Measurements from ENCODE around the gene TUBB4A. TPM values are rescaled to one million over a fixed set of nuclear protein-coding genes. Genes with fewer than 3 reads are reported as not detected.
"Not testable (repeated sequence)": the region's sequence is repeated elsewhere in the genome, so short reads cannot be mapped to it uniquely, and the experiment has no call there.

Gene TUBB4A
- total RNA-seq (2014; rRNA removed; shearing (Covaris generic)) = 0.20 TPM in 1 of 2 replicates, not detected in the other

- no peak for DNase-seq (ENCODE audit: low read depth)
Observed at GRCh38 chr19:6501740-6502648, at the start of gene TUBB4A. TSS of gene TUBB4A (minus strand) at chr19:6502309. CDS start at chr19:6502212, 97 bp downstream.

DNA sequence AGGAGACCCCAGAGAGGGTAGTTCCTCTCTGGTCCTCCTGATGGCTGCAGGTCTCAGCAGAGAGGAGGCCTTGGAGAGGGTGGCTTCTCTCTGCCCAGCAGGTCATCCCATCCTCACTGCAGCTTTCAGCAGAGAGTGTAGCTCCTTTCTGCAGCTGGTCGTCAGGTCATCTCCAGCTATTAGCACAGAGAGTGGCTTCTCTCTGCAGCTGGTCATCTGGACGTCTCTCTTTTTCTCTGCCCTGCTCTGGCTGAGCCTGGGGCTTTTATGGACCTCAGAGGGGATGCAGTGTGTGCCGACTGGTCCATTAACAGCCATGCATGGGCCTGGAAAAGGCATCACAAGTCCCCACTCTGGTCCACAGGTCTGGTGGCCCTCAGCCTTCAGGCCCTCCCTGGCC lies 49.0 kb upstream of the TUBB4A start:
- no peak for DNase-seq (ENCODE audit: low read depth)

DNA sequence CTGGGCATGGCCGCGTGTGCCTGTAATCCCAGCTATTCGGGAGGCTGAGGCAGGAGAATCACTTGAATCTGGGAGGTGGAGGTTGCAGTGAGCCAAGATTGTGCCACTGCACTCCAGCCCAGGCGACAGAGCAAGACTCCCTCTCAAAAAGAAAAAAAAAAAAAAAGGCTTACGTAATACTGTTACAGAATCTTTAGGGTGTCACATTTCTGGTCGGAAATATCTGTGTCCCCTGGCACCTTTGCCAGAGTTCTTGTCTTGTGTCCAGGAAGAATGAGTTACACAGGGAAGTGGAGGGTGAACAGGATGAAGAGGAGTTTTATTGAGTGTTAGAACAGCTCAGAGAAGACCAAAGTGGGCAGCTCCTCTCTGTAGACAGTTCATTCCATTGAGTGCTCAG lies 48.6 kb upstream of the TUBB4A start:
- DNase-seq (ENCODE audit: low read depth) = not testable (repeated sequence)

- no peak for DNase-seq (ENCODE audit: low read depth)
Observed at GRCh38 chr19:6543866-6544347, 41.8 kb upstream of the TUBB4A start.

- DNase-seq (ENCODE audit: low read depth) = no peak
Observed at GRCh38 chr19:6540918-6541689, 39.0 kb upstream of the TUBB4A start.

- DNase-seq (ENCODE audit: low read depth) = no peak
Observed at GRCh38 chr19:6539514-6539913, 37.4 kb upstream of the TUBB4A start.

DNA sequence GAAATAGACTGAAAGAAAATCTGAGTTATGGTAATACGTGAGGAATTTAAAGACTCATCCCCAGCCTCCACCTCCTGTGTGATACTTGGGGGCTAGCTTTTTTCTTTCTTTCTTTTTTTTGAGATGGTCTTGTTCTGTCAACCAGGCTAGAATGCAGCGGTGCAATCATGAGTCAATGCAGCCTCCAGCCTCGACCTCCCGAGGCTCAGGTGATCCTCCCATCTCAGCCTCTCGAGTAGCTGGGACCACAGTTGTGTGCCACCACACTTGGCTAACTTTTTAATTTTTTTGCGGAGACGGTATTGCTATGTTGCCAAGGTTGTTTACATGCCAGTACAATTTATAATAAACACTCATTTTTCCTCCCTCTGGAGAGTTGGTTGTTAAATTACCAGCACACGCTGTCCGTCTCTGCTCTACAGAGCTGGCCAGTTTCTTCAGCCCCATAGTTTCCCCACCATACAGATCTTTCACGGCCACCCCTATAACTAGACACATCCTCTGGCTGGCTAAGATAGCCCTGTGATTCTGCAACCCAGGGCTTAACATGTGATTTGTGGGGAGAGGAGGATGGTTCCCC lies 33.5 kb upstream of the TUBB4A start:
- DNase-seq (ENCODE audit: low read depth) = no peak

- DNase-seq (ENCODE audit: low read depth) = no peak
Observed at GRCh38 chr19:6534451-6535093, 32.5 kb upstream of the TUBB4A start.

- no peak for DNase-seq (ENCODE audit: low read depth)
Observed at GRCh38 chr19:6533746-6534418, 31.8 kb upstream of the TUBB4A start.

DNA sequence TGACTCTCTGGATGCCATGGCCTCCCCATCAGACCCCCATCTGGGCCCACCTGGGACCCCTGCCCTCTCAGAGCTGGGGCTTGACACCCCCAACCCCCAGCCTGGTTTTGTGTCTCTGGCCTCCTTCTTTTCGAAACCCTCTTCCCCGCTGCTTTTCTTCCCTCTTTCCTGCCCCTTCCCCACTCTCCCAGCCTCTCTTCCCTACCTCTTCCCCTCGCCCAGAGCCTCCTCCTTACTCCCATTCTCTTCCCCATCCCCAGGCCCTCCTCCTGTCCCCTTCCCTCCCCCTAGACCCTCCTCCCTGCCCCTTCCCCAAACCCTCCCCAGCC lies 30.9 kb upstream of the TUBB4A start:
- DNase-seq (ENCODE audit: low read depth) = no peak

DNA sequence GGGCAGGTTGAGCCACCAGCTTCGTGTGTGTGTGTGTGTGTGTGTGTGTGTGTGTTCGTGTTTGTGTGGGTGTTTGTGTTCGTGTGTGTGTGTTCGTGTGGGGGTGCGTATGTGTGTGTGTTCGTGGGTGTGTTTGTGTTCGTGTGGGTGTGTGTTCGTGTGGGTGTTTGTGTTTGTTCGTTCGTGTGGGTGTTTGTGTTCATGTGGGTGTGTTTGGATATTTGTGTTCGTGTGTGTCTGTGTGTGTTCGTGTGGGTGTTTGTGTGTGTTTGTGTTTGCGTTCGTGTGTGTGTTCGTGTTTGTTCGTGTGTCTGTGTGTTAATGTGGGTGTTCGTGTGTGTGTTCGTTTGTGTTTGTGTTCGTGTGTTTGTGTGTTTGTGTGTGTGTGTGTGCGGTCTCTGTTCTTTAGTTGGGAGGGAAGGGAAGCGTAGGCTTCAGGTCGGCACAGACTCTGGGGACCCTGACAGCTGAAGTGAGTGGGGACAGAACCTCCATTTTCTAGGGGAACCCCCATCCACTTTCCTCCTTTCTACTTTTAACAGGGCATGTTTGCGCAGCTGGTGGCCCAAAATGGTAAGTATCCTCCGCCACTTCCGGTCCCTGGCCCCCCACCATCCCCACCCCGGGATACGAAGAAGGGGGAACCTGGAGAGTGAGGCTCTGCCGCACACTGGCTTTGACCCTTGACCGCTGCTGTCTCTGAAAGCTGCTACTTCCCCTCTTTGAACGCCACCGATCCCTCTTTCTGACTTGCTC lies 30.3 kb upstream of the TUBB4A start:
- no peak for DNase-seq (ENCODE audit: low read depth)

DNA sequence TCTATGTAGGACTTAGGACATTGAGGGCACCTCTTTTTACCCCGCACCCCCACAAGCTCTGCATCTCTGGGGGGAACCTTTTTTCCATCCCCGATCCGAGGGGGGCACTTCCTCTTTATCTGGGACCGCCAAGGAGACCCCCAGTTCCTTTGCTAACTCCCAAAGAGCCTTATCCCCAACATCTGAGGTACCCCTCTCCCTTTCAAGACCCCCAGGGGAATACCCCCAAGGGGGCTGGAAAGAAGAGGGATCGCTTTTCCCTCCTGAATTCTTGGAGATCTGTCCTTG lies 29.8 kb upstream of the TUBB4A start:
- DNase-seq (ENCODE audit: low read depth) = no peak

DNA sequence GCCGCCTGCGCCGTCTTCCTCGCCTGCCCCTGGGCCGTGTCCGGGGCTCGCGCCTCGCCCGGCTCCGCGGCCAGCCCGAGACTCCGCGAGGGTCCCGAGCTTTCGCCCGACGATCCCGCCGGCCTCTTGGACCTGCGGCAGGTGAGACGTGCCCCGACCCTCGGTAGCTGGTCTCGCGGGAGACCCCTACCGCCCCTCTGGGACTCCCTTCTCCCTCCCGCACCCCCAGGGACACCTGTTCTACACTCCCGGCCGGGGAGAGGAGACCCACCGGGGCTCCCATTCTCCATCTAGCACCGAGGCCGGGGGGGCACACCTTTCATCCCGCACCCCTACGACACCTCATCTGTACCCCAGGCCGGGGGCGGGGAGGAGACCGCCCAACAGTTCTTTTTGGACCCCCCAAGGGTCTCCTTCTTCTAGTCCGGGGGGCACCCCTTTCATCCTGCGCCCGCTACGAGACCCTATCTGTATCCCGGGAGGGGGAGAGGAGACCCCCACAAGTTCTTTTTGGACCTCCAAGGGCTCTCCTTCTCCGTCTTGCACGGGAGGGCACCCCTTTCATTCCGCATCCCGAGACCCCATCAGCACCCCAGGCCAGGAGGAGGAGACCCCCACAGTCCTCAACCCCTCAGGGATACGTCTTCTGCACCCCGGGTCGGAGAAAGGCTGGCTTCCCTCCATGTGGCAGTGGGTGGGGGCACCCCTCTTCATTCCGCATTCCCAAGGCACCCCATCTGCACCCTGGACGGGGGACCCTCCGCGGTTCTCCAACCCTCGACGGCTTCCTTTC lies 29.2 kb upstream of the TUBB4A start:
- no peak for DNase-seq (ENCODE audit: low read depth)

- DNase-seq (ENCODE audit: low read depth) = peak; percentile 86
Observed at GRCh38 chr19:6530386-6531162, 28.5 kb upstream of the TUBB4A start, which contains the start of gene TNFSF9. TSS of gene TNFSF9 (plus strand) at chr19:6531026. CDS start at chr19:6531037, 11 bp downstream.

DNA sequence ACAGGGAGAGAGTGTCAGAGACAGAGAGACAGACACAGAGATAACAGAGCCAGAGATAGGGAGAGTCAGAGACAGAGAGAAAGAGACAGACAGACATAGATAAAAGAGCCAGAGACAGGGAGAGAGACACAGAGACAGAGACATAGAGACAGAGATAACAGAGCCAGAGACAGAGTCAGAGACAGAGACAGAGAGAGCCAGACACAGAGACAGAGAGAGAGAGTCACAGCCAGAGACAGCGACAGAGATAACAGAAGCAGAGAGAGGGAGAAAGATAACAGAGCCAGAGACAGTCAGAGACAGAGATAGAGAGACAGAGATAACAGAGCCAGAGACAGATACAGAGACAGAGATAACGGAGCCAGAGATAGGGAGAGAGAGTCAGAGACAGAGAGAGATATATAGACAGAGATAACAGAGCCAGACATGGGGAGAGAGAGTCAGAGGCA lies 27.9 kb upstream of the TUBB4A start:
- DNase-seq (ENCODE audit: low read depth) = no peak

GRCh38 chr19:6529351-6529750 lies 27.2 kb upstream of the TUBB4A start:
- no peak for DNase-seq (ENCODE audit: low read depth)

- DNase-seq (ENCODE audit: low read depth) = peak; percentile 41
Observed at GRCh38 chr19:6528544-6529121, 26.5 kb upstream of the TUBB4A start.

DNA sequence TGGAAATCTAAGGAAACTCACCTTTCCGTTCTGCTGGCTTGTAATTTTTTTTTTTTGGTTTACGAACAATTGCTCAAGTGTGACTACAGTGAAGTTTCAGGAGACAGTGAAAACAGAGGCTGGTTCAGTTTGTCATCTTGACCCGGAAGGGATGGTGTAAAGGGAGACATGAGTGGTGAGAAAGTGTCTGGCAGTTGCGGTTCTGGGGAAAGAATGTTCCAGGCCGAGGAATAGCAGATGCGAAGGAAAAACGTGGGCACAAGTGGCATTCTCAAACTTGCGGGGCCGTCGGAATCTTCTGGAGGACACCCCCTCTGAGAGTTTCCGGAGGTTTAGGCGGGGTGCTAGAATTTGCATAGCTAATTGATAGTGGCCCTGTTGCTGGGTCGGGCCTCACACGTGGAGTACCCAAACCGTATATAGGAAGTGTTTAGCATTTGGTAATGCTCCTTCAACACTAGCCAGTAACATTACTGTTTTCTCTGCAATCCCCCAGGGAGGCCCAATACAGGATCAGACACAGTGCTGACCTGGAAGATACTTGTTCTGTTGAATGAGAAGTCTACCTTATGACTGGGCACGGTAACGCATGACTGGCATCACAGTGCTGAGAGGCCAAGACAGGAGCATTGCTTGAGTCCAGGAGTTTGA lies 25.9 kb upstream of the TUBB4A start:
- DNase-seq (ENCODE audit: low read depth) = no peak
